ENCODE results near the gene ACSL5.

DNA sequence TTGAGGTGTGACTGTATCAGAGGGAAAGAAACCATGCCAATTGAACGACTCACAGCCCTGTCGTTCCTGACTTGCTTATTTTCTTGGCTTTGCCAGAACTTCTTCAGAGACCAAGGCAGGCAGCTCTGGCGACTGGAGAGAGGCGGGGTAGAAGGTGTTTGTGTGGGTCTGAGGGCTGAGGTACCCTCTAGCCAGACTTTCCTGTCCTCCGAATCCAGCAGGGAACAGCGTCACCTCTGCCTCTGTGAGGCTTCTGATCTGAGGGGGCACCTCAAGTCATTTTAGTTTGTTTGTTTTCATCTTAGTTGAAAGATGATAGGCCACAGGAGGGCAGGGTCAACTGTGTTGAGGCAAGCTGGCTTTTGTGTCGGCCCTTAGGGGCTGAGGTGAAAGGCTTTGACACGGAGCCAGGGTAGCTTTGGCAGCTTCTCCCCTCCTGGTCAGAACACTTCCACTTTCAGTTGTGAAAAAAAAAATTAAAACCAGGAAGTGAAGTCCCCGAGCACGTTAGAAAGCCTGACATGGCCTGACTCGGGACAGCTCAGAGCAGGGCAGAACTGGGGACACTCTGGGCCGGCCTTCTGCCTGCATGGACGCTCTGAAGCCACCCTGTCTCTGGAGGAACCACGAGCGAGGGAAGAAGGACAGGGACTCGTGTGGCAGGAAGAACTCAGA, 1.9 kb downstream of the ACSL5 start:
- TF ChIP-seq, protein P1, sequence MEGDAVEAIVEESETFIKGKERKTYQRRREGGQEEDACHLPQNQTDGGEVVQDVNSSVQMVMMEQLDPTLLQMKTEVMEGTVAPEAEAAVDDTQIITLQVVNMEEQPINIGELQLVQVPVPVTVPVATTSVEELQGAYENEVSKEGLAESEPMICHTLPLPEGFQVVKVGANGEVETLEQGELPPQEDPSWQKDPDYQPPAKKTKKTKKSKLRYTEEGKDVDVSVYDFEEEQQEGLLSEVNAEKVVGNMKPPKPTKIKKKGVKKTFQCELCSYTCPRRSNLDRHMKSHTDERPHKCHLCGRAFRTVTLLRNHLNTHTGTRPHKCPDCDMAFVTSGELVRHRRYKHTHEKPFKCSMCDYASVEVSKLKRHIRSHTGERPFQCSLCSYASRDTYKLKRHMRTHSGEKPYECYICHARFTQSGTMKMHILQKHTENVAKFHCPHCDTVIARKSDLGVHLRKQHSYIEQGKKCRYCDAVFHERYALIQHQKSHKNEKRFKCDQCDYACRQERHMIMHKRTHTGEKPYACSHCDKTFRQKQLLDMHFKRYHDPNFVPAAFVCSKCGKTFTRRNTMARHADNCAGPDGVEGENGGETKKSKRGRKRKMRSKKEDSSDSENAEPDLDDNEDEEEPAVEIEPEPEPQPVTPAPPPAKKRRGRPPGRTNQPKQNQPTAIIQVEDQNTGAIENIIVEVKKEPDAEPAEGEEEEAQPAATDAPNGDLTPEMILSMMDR (conservative IDR thresholded peaks at IDR 0.05; ENCODE audit: low read length) = 0 out of 2 replicates have a peak, but pooled peaks have one; percentile 28
- no peak for TF ChIP-seq EZH2phosphoT487 (IDR thresholded peaks at IDR 0.05; ENCODE audit: borderline replicate concordance, low read depth, low read length)

Data from OCI-LY7 (cell line).